H7 (cell line): Measurements from ENCODE around the gene P2RX3. TPM values are rescaled to one million over a fixed set of nuclear protein-coding genes. Genes with fewer than 3 reads are reported as not detected.
"Not testable (repeated sequence)": the region's sequence is repeated elsewhere in the genome, so short reads cannot be mapped to it uniquely, and the experiment has no call there.

ENCODE experiments used
- DNase-seq: peaks from one replicate; pipeline ENCODE4 v3.0.0; 2012
- H3K27me3 ChIP-seq: 2 replicates; pipeline ENCODE4 v1.6.0; 2011; ENCODE audit warnings: mild to moderate bottlenecking, low read length; ENCODE audit not compliant: control insufficient read depth, insufficient read depth
- H3K36me3 ChIP-seq: replicated peaks from 2 replicates; pipeline ENCODE4 v1.5.1; 2011; ENCODE audit warnings: low read length; ENCODE audit not compliant: control insufficient read depth, insufficient read depth
- H3K4me3 ChIP-seq: 2 replicates; pipeline ENCODE4 v1.5.1; 2011; ENCODE audit warnings: low read depth, mild to moderate bottlenecking, control low read depth, low read length, moderate library complexity; ENCODE audit not compliant: insufficient read depth
- total RNA-seq: library from RNA; depleted of rRNA; stranded (reverse); fragments of >200 nt; shearing (Covaris generic); gene quantifications from 2 replicates; pipeline ENCODE4 v1.2.3, GENCODE V29; 2014

The P2RX3 gene
- total RNA-seq, 1 experiment from 2014 or later = not detected

- no peaks in the 10 kb centered on the region for H3K36me3 ChIP-seq
- no peak for DNase-seq
- H3K27me3 ChIP-seq = no peaks in the 10 kb centered on the region; the same call in 1 of the 2 replicates
- H3K4me3 ChIP-seq = no peak overlapping the region
Measured at GRCh38 chr11:57359396-57359795, 21.2 kb downstream of the P2RX3 start.

GRCh38 chr11:57359896-57360690 lies 21.9 kb downstream of the P2RX3 start:
- Histone ChIP-seq H3K4me3 (no peak overlapping the region), H3K27me3 (no peaks in the 10 kb centered on the region; the same call in 1 of the 2 replicates), H3K36me3 (no peaks in the 10 kb centered on the region)
- no peak for DNase-seq

GRCh38 chr11:57360991-57361390 lies 22.8 kb downstream of the P2RX3 start:
- no peak for DNase-seq
- H3K4me3 ChIP-seq = no peak overlapping the region
- no peaks in the 10 kb centered on the region for H3K36me3 ChIP-seq
- H3K27me3 ChIP-seq = no peaks in the 10 kb centered on the region; the same call in 1 of the 2 replicates

- H3K27me3 ChIP-seq, H3K4me3 ChIP-seq, H3K36me3 ChIP-seq, DNase-seq: not testable (repeated sequence)
Measured at GRCh38 chr11:57361420-57361819, 23.3 kb downstream of the P2RX3 start.

- Histone ChIP-seq H3K4me3 (no peak overlapping the region), H3K36me3 (no peaks in the 10 kb centered on the region), H3K27me3 (no peaks in the 10 kb centered on the region; the same call in 1 of the 2 replicates)
- DNase-seq = no peak
Measured at GRCh38 chr11:57361926-57362325, 23.8 kb downstream of the P2RX3 start.

GRCh38 chr11:57363131-57364080 lies 25.3 kb downstream of the P2RX3 start:
- no peak for DNase-seq
- no peaks in the 10 kb centered on the region; the same call in 1 of the 2 replicates for H3K27me3 ChIP-seq
- H3K4me3 ChIP-seq = no peak overlapping the region
- H3K36me3 ChIP-seq = no peaks in the 10 kb centered on the region

- DNase-seq = peak; percentile 78
- Histone ChIP-seq H3K36me3 (no peaks in the 10 kb centered on the region), H3K4me3 (no peak overlapping the region), H3K27me3 (no peaks in the 10 kb centered on the region; the same call in 1 of the 2 replicates)
Measured at GRCh38 chr11:57364851-57365660, 26.9 kb downstream of the P2RX3 start.

- no peak overlapping the region for H3K4me3 ChIP-seq
- DNase-seq = no peak
- H3K27me3 ChIP-seq = no peaks in the 10 kb centered on the region; the same call in 1 of the 2 replicates
- H3K36me3 ChIP-seq = no peaks in the 10 kb centered on the region
Measured at GRCh38 chr11:57368106-57368844, 30.1 kb downstream of the P2RX3 start.

GRCh38 chr11:57368845-57369232 lies 30.7 kb downstream of the P2RX3 start:
- no peak for DNase-seq
- H3K27me3 ChIP-seq = no peaks in the 10 kb centered on the region; the same call in 1 of the 2 replicates
- H3K4me3 ChIP-seq = no peak overlapping the region
- H3K36me3 ChIP-seq = no peaks in the 10 kb centered on the region

GRCh38 chr11:57370251-57370650 lies 32.1 kb downstream of the P2RX3 start:
- Histone ChIP-seq H3K4me3 (no peak overlapping the region), H3K27me3 (no peaks in the 10 kb centered on the region), H3K36me3 (no peaks in the 10 kb centered on the region)
- DNase-seq = no peak

- no peak for DNase-seq
- Histone ChIP-seq H3K27me3 (no peaks in the 10 kb centered on the region), H3K36me3 (no peaks in the 10 kb centered on the region), H3K4me3 (no peak overlapping the region)
Measured at GRCh38 chr11:57370941-57371340, 32.8 kb downstream of the P2RX3 start.

- DNase-seq = no peak
- no peaks in the 10 kb centered on the region for H3K36me3 ChIP-seq
- H3K4me3 ChIP-seq = no peak overlapping the region
- peaks cover 11% of the 10 kb centered on the region; the same call in 1 of the 2 replicates for H3K27me3 ChIP-seq
Measured at GRCh38 chr11:57373146-57373545, 35.0 kb downstream of the P2RX3 start.

- H3K27me3 ChIP-seq = peaks cover 15% of the 10 kb centered on the region
- no peak for DNase-seq
- no peak overlapping the region for H3K4me3 ChIP-seq
- H3K36me3 ChIP-seq = no peaks in the 10 kb centered on the region
Measured at GRCh38 chr11:57374966-57375365, 36.8 kb downstream of the P2RX3 start.
